ENCODE data around the gene AATK. TPM values are rescaled to one million over a fixed set of nuclear protein-coding genes. Genes with fewer than 3 reads are reported as not detected.

Gene AATK
- total and polyA plus RNA-seq, 2 of the 4 experiments (the other 2 are of a cell fraction), result under 0.01 to 0.21 TPM

GRCh38 chr17:81090361-81091136 is 75.5 kb downstream of the AATK start:
- Histone ChIP-seq H3K4me1 (ENCODE audit: control insufficient read depth, insufficient read depth, low read length) (peaks cover 12% of the 10 kb centered on the region), H3K36me3 (ENCODE audit: control insufficient read depth, insufficient read depth, low read length) (peaks cover 13% of the 10 kb centered on the region; the same call in 1 of the 2 replicates), H2BK120ac (ENCODE audit: low read depth, low read length) (no peak overlapping the region), H3K27me3 (ENCODE audit: control insufficient read depth, insufficient read depth, low read length) (no peaks in the 10 kb centered on the region), H2AK5ac (ENCODE audit: low read depth, low read length) (0 out of 2 replicates have a peak overlapping the region, but pooled peaks have one; percentile 5), H4K20me1 (ENCODE audit: insufficient read depth, low read length) (peaks cover 9% of the 10 kb centered on the region), H2AFZ (replicated peaks; ENCODE audit: low read length, poor library complexity) (no peak overlapping the region), H3K9me1 (ENCODE audit: insufficient read depth, low read length) (peaks cover 8% of the 10 kb centered on the region; the same call in 1 of the 2 replicates), H3K18ac (ENCODE audit: low read depth, low read length) (no peak overlapping the region), H3K23ac (ENCODE audit: low read depth, low read length) (no peak overlapping the region), H4K91ac (ENCODE audit: insufficient read depth, low read depth, low read length) (no peak overlapping the region), H4K8ac (ENCODE audit: low read depth in 2 of 2, low read length in 2 of 2) (no peak overlapping the region), H2BK20ac (ENCODE audit: low read depth, low read length) (no peak overlapping the region), H3K56ac (ENCODE audit: extremely low read depth, insufficient read depth, low read length) (no peak overlapping the region), H2AK9ac (replicated peaks; ENCODE audit: low read depth, low read length, poor library complexity) (peak overlapping the region; percentile 88), H3K27ac (ENCODE audit: insufficient read depth, low read length) (no peak overlapping the region), H3K4me3 (ENCODE audit: insufficient read depth, low read depth, low read length) (no peak overlapping the region), H2BK5ac (ENCODE audit: low read depth, low read length, poor library complexity, severe bottlenecking) (no peak overlapping the region), H3K9ac (ENCODE audit: low read depth, low read length) (no peak overlapping the region), H3K79me1 (ENCODE audit: low read depth in 1 of 2, low read length in 2 of 2) (peaks cover 0 to 4% of the 10 kb centered on the region in 2 experiments; a peak in 1 of 4 replicates), H3K14ac (replicated peaks; ENCODE audit: low read depth, low read length) (no peak overlapping the region), H3K4me2 (ENCODE audit: low read depth, low read length) (no peak overlapping the region), H4K5ac (ENCODE audit: low read depth, low read length) (no peak overlapping the region), H3K4ac (ENCODE audit: low read depth, low read length) (no peak overlapping the region), H2BK15ac (ENCODE audit: low read depth, low read length) (no peak overlapping the region), H3K9me3 (ENCODE audit: control insufficient read depth, insufficient read depth, low read length) (no peaks in the 10 kb centered on the region)
- 50% methylated on average over 5 of the region's 26 CpGs; no CpG with 5 or more reads in 1 of the 2 experiments for WGBS, 2 experiments (ENCODE audit: extremely low coverage in 2 of 2, insufficient read length in 1 of 2)
- ChIA-PET POLR2A (ENCODE audit: unreplicated experiment) (no interaction called here), CTCF (no interaction called here)
- dilution Hi-C loops (cut with HindIII; ENCODE audit: low sequenced_read_pairs, unreplicated experiment) (no loop called here), intact Hi-C loops (cut with micrococcal nuclease) (no loop called here), in situ Hi-C loops (cut with MboI; ENCODE audit: low sequenced_read_pairs) (no loop called here)
- BruUV-seq (replicated peaks), result no TSS peak
- no peak for ATAC-seq (ENCODE audit: low read depth)
- DNase-seq, result no peak
- TF ChIP-seq RFX5 (IDR thresholded peaks at IDR 0.05; ENCODE audit: low read depth, low read length), result no peak
- no peak for TF ChIP-seq SMC3 (IDR thresholded peaks at IDR 0.05; ENCODE audit: low read depth, low read length)
- TF ChIP-seq MXI1 (IDR thresholded peaks at IDR 0.05; ENCODE audit: borderline replicate concordance, low read depth, low read length), result no peak
- TF ChIP-seq BHLHE40 (IDR thresholded peaks at IDR 0.05; ENCODE audit: low read depth, low read length), result no peak
- no peak for TF ChIP-seq RAD21 (IDR thresholded peaks at IDR 0.05; ENCODE audit: low read length)
- TF ChIP-seq CHD1 (IDR thresholded peaks at IDR 0.05; ENCODE audit: low read depth, low read length), result no peak
- TF ChIP-seq MAFK (IDR thresholded peaks at IDR 0.05; ENCODE audit: low read depth, low read length), result no peak
- no peak for TF ChIP-seq POLR2A (IDR thresholded peaks at IDR 0.05; ENCODE audit: low read depth, low read length)
- no peak for TF ChIP-seq ELK1 (IDR thresholded peaks at IDR 0.05; ENCODE audit: borderline replicate concordance, low read depth, low read length)

Data from IMR-90 (cell line).